Measurements from ENCODE around the gene ZNF277. TPM values are rescaled to one million over a fixed set of nuclear protein-coding genes. Genes with fewer than 3 reads are reported as not detected.

Gene ZNF277
- polyA plus RNA-seq, 2 of the 4 experiments (the other 2 are of a cell fraction) = 23.4 to 31.9 TPM

- ChIA-PET POLR2A (no interaction called here), CTCF (no interaction called here)
- 95% methylated on average over 6 of the region's 6 CpGs for WGBS (ENCODE audit: missing lambda C conversion rate)
- ATAC-seq (no peak), DNase-seq (ENCODE audit: low read depth in 1 of 2, low spot score in 1 of 2) (no peak), FAIRE-seq (no peak)
- Histone ChIP-seq H3K27ac (no peak overlapping the region), H3K4me1 (no peaks in the 10 kb centered on the region), H3K4me2 (no peak overlapping the region), H3K9me3 (no peaks in the 10 kb centered on the region), H3K4me3 (no peak overlapping the region)
- TF ChIP-seq NPAS2 (CRISPR knock-in tag; IDR thresholded peaks at IDR 0.05; ENCODE audit: borderline replicate concordance) = no peak
- TF ChIP-seq CEBPB (IDR thresholded peaks at IDR 0.05) = no peak
- no peak for TF ChIP-seq POLR2A (IDR thresholded peaks at IDR 0.05; ENCODE audit: low read length)
These were observed 94.4 kb downstream of the ZNF277 start for GRCh38 chr7:112300831-112301407.

GRCh38 chr7:112302566-112302965 lies 96.1 kb downstream of the ZNF277 start:
- no peak overlapping the region for H3K27ac ChIP-seq
- no peak for DNase-seq (ENCODE audit: low read depth in 1 of 2, low spot score in 1 of 2)
- no peaks in the 10 kb centered on the region for H3K4me1 ChIP-seq
- no peak overlapping the region for H3K4me3 ChIP-seq
- 62% methylated on average over 2 of the region's 2 CpGs for WGBS (ENCODE audit: missing lambda C conversion rate)
- H3K4me2 ChIP-seq = no peak overlapping the region
- CTCF ChIA-PET = no interaction called here
- FAIRE-seq = no peak
- no peak for TF ChIP-seq EHF (CRISPR knock-in tag; IDR thresholded peaks at IDR 0.05)
- TF ChIP-seq POLR2AphosphoS2 (conservative IDR thresholded peaks at IDR 0.05; ENCODE audit: low read length) = no peak
- TF ChIP-seq, protein P1, sequence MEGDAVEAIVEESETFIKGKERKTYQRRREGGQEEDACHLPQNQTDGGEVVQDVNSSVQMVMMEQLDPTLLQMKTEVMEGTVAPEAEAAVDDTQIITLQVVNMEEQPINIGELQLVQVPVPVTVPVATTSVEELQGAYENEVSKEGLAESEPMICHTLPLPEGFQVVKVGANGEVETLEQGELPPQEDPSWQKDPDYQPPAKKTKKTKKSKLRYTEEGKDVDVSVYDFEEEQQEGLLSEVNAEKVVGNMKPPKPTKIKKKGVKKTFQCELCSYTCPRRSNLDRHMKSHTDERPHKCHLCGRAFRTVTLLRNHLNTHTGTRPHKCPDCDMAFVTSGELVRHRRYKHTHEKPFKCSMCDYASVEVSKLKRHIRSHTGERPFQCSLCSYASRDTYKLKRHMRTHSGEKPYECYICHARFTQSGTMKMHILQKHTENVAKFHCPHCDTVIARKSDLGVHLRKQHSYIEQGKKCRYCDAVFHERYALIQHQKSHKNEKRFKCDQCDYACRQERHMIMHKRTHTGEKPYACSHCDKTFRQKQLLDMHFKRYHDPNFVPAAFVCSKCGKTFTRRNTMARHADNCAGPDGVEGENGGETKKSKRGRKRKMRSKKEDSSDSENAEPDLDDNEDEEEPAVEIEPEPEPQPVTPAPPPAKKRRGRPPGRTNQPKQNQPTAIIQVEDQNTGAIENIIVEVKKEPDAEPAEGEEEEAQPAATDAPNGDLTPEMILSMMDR (IDR thresholded peaks at IDR 0.05) = no peak
- TF ChIP-seq, protein P2, sequence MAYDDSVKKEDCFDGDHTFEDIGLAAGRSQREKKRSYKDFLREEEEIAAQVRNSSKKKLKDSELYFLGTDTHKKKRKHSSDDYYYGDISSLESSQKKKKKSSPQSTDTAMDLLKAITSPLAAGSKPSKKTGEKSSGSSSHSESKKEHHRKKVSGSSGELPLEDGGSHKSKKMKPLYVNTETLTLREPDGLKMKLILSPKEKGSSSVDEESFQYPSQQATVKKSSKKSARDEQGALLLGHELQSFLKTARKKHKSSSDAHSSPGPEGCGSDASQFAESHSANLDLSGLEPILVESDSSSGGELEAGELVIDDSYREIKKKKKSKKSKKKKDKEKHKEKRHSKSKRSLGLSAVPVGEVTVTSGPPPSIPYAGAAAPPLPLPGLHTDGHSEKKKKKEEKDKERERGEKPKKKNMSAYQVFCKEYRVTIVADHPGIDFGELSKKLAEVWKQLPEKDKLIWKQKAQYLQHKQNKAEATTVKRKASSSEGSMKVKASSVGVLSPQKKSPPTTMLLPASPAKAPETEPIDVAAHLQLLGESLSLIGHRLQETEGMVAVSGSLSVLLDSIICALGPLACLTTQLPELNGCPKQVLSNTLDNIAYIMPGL (CRISPR knock-in tag; IDR thresholded peaks at IDR 0.05; ENCODE audit: borderline replicate concordance) = no peak
- no peak for TF ChIP-seq FOXS1 (CRISPR knock-in tag; IDR thresholded peaks at IDR 0.05)
- no peak for TF ChIP-seq KDM5A (IDR thresholded peaks at IDR 0.05)
- no peak for TF ChIP-seq HDAC2 (IDR thresholded peaks at IDR 0.05)
- ATAC-seq = no peak
- H3K9me3 ChIP-seq = no peaks in the 10 kb centered on the region
- POLR2A ChIA-PET = no interaction called here

DNA sequence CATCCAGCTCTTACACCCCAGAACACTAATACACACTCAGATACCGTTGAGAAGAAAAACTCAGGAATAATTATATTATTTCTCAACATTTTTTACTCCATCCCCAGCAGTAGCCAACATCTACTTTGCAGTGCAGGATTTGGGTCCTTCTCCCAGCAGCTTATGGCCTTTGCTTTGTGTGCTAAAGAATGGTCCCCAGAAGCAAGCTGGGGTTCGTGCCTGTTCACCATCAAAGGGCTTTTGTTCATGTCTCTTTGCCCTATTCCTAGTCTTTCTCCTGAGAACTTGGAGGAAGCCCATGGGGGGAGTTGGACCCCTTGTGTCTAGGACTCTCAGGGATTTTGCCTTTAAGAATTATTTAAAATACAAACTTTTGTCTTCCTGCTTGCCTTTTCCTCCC lies 100.4 kb downstream of the ZNF277 start:
- TF ChIP-seq, protein P3, sequence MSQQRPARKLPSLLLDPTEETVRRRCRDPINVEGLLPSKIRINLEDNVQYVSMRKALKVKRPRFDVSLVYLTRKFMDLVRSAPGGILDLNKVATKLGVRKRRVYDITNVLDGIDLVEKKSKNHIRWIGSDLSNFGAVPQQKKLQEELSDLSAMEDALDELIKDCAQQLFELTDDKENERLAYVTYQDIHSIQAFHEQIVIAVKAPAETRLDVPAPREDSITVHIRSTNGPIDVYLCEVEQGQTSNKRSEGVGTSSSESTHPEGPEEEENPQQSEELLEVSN (IDR thresholded peaks at IDR 0.05; ENCODE audit: borderline replicate concordance, low read depth) = no peak
- TF ChIP-seq ATOH8 (CRISPR knock-in tag; IDR thresholded peaks at IDR 0.05; ENCODE audit: low read depth) (no peak), HOXA7 (CRISPR knock-in tag; IDR thresholded peaks at IDR 0.05) (no peak), HEYL (CRISPR knock-in tag; IDR thresholded peaks at IDR 0.05) (no peak), JUN (IDR thresholded peaks at IDR 0.05) (no peak), NPAS2 (CRISPR knock-in tag; IDR thresholded peaks at IDR 0.05; ENCODE audit: borderline replicate concordance) (no peak), EHMT2 (IDR thresholded peaks at IDR 0.05; ENCODE audit: low read depth) (no peak), RCOR1 (IDR thresholded peaks at IDR 0.05; ENCODE audit: low read depth, low read length) (no peak)
- TF ChIP-seq, protein P4, sequence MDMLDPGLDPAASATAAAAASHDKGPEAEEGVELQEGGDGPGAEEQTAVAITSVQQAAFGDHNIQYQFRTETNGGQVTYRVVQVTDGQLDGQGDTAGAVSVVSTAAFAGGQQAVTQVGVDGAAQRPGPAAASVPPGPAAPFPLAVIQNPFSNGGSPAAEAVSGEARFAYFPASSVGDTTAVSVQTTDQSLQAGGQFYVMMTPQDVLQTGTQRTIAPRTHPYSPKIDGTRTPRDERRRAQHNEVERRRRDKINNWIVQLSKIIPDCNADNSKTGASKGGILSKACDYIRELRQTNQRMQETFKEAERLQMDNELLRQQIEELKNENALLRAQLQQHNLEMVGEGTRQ (IDR thresholded peaks at IDR 0.05) = no peak
- TF ChIP-seq, protein P5, sequence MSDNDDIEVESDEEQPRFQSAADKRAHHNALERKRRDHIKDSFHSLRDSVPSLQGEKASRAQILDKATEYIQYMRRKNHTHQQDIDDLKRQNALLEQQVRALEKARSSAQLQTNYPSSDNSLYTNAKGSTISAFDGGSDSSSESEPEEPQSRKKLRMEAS (IDR thresholded peaks at IDR 0.05) = no peak
- FAIRE-seq (no peak), ATAC-seq (no peak), DNase-seq (ENCODE audit: low read depth in 1 of 2, low spot score in 1 of 2) (no peak)
- H3K4me2 ChIP-seq = no peak overlapping the region
- 94% methylated on average over 2 of the region's 2 CpGs for WGBS (ENCODE audit: missing lambda C conversion rate)
- POLR2A ChIA-PET = no interaction called here
- H3K4me3 ChIP-seq = no peak overlapping the region
- CTCF ChIA-PET = no interaction called here
- H3K27ac ChIP-seq = no peak overlapping the region
- peaks cover 8% of the 10 kb centered on the region; the same call in 2 of the 3 replicates for H3K9me3 ChIP-seq
- H3K4me1 ChIP-seq = no peaks in the 10 kb centered on the region
